HAP-1 (cell line): ENCODE measurements around the gene RPTOR.

ENCODE experiments used
- DNase-seq, 2 experiments: peaks; one replicate each; pipeline ENCODE4 v3.0.0-alpha.2; 2016 to 2020; ENCODE audit warnings: low spot score in 2 of 2
- H3K27me3 ChIP-seq: fragments of 250-450 bp; sonication (Bioruptor Pico); 2 replicates; pipeline ENCODE4 v1.5.1; 2020; ENCODE audit warnings: low read depth, mild to moderate bottlenecking, moderate library complexity
- H3K36me3 ChIP-seq: fragments of 250-450 bp; sonication (Bioruptor Pico); replicated peaks from 2 replicates; pipeline ENCODE4 v1.5.1; 2020; ENCODE audit warnings: mild to moderate bottlenecking
- H3K4me1 ChIP-seq: fragments of 250-450 bp; sonication (Bioruptor Pico); 2 replicates; pipeline ENCODE4 v1.5.1; 2020; ENCODE audit warnings: mild to moderate bottlenecking
- H3K4me3 ChIP-seq: fragments of 250-450 bp; sonication (Bioruptor Pico); 2 replicates; pipeline ENCODE4 v1.5.1; 2020; ENCODE audit warnings: mild to moderate bottlenecking, moderate library complexity
- H3K9me3 ChIP-seq: fragments of 250-450 bp; sonication (Bioruptor Pico); 2 replicates; pipeline ENCODE4 v1.5.1; 2020; ENCODE audit warnings: mild to moderate bottlenecking, moderate library complexity
- in situ Hi-C: fragments of 300-500 bp; cut with MboI; formaldehyde crosslinking; loops from 3 replicates; pipeline ENCODE4 v1.14.3; 2020; ENCODE audit warnings: low sequenced_read_pairs, inconsistent platforms, mixed read lengths

The RPTOR gene

DNA sequence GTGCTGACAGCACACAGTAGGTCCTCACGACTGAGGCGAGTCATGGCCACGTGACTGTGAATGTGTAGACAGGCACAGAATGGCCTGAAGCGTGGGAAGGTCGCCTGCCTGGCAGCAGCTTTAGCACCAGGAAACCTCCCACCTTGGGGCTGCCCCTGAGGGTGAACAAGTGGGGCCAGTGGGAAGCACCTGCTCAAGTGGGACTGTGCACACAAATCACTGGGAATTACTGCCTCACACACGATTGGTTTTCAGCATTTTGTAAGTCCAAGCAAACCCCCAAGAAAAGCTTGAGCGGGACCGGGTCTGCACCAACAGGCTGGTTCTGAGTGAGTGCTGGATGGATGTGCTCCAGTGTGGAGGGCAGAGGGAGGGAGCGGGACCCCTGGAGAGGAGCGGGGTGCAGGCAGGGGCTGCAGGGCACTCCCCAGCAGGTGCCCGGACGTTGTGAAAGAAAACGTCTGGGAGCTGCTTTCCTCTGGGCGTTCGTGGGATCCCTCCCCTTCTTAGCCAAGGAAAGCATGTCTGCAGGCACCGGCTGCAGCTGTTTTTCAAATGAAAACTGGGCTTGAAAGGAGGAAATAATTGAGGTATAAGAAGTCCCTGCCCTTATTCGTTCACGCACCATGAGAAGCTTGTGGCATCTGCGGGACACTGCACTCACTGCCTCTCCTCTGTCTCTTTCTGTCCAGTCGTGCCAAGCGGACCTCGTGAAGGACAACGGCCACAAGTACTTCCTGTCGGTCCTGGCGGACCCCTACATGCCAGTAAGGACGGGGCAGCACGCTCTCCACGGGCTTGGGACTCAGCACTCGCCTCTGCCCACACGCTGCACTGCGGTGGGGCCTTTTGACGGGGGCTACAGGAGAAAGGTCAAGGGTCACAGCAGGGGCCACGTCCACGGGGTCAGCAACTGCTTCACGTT, 335.3 kb downstream of the RPTOR start:
- H3K4me3 ChIP-seq = no peak overlapping the region
- no peaks in the 10 kb centered on the region for H3K4me1 ChIP-seq
- in situ Hi-C loops = no loop called here
- no peaks in the 10 kb centered on the region for H3K9me3 ChIP-seq
- DNase-seq = no peak
- no peaks in the 10 kb centered on the region for H3K27me3 ChIP-seq
- 0 out of 2 replicates have a peak, but pooled peaks cover 8% of the 10 kb centered on the region for H3K36me3 ChIP-seq

DNA sequence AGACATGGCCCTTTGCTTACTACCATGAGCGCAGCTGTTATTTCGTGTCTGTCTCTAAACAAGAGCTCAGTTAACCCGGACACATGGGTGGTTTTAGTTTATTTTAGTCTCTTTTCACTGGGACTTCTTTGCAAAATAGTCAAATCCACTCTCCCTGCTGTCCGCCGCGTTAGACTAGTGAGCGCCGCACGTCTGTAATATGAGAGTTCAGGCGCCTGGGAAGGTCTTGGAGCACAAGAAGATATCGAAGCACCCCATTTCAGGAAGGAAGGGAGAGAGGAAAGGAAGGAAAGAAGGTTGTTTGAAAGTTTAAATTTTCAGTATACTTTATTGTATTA, 336.0 kb downstream of the RPTOR start:
- in situ Hi-C loops = no loop called here
- Histone ChIP-seq H3K4me3 (no peak overlapping the region), H3K9me3 (no peaks in the 10 kb centered on the region), H3K36me3 (0 out of 2 replicates have a peak, but pooled peaks cover 12% of the 10 kb centered on the region), H3K4me1 (no peaks in the 10 kb centered on the region), H3K27me3 (no peaks in the 10 kb centered on the region)
- no peak for DNase-seq

DNA sequence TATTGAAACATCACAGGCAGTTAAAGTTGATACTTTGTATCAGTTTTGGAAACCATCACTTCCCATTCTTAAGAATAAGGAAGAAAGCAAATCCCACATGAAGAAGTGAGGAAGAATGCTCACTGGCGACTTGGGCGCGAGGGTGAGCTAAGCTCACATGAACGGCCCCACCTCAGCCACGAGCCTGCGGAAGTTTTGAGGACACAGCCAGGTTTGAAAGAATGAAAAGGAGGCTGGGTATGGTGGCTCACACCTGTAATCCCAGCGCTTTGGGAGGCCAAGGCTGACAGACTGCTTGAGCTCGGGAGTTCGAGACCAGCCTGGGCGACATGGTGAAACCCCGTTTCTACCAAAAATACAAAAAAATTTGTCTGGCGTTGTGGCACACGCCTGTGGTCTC, 336.7 kb downstream of the RPTOR start:
- no peak for DNase-seq
- Histone ChIP-seq H3K27me3 (no peaks in the 10 kb centered on the region), H3K4me1 (no peaks in the 10 kb centered on the region), H3K36me3 (0 out of 2 replicates have a peak, but pooled peaks cover 12% of the 10 kb centered on the region), H3K4me3 (no peak overlapping the region), H3K9me3 (no peaks in the 10 kb centered on the region)
- in situ Hi-C loops = no loop called here

DNA sequence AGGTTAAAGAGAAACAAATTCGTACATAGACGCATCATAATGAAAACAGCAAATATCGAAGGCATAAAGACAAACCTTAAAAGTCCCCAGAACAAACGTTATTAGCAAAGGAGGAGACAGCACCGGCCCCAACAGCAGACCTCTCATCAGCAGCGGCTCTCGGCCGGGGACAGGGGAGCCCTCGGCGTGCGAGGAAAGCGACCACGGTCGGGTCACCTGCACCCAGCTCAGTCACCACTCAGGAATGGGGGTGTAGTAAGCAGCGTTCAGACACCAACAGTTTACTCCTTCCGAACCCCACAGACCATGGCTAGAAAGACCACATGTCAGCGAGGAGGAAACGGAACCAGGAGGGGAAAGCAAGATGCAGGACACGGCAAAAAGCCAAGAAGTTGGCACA, 337.7 kb downstream of the RPTOR start:
- no peaks in the 10 kb centered on the region for H3K27me3 ChIP-seq
- H3K4me1 ChIP-seq = no peaks in the 10 kb centered on the region
- no peaks in the 10 kb centered on the region for H3K9me3 ChIP-seq
- in situ Hi-C loops = no loop called here
- no peak overlapping the region for H3K4me3 ChIP-seq
- DNase-seq = no peak
- H3K36me3 ChIP-seq = 0 out of 2 replicates have a peak, but pooled peaks cover 12% of the 10 kb centered on the region

DNA sequence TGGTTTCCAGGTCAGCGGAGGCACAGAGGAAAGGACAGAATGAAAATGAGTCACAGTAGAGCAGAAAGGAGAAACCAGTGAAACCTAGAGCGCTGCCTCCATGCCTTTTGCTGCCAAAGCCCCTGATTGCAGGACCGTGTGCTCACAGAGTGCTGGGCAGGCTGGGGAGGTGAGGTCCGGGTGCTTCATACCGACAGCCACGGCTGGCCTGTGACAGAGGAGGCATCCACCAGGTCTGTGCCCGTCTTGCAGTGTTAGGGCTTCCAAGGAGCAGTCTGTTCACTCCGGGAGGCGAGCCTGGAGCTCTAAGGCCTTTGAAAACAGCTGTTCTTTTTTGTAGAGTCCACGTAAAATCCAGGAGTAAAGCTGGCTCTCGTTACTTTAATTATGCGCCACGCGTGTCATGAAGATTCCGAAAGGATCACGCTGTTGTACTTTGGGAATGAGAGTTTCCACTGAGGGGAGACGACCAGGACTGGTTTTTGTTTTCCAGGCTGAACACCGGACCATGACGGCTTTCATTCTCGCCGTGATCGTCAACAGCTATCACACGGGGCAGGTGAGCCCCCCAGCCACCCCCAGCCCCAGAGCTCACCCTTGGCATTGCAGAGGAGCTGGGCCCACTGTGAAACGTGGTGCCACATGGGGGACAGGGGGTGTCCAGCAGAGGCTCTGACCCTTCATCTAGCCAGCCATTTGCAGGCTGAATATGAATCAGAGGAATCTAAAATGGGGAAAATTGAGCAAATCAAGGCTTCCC, 338.5 kb downstream of the RPTOR start:
- no peak for DNase-seq
- H3K4me3 ChIP-seq = no peak overlapping the region
- H3K4me1 ChIP-seq = no peaks in the 10 kb centered on the region
- H3K9me3 ChIP-seq = no peaks in the 10 kb centered on the region
- in situ Hi-C loops = no loop called here
- H3K27me3 ChIP-seq = no peaks in the 10 kb centered on the region
- H3K36me3 ChIP-seq = 0 out of 2 replicates have a peak, but pooled peaks cover 12% of the 10 kb centered on the region

DNA sequence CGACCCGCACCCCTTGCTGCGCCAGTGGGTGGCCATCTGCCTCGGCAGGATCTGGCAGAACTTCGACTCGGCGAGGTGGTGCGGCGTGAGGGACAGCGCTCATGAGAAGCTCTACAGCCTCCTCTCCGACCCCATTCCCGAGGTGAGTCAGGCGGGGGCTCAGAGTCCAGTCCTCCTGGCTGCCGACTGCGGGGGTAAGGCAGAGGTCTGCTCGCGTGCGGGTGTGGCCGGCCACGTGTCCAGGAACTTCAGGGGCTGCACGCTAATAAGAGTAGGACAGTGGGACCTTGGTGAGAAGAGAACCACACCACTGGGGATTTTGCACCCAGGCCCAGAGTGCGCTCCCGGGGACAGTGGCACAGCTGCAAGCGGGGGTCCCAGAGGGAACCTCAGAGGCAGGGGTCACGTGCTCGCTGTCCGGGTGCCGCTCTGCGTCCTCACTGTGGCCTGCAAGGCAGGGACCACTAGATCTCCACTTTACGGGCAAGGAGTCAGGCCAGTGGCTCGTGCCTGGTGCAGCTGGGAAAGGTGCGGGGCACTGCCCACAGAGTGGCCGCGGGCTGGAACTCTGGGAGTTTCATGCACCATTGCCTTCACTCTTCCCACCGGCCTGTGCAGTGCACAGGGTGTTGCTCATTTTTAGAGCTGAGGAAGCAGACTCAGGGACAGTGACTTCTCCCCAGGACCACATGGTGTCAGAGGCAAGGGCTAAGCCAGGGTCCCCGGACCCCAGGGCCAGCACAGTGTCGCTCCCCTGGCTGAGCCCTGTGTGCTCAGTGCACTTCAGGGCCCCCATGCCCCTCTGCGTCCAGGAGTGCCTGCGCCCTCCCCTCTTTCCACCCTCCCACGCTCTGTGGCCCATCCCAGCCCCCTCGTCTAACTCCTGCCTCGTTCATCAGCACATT, 339.4 kb downstream of the RPTOR start:
- no peaks in the 10 kb centered on the region for H3K4me1 ChIP-seq
- no peaks in the 10 kb centered on the region for H3K9me3 ChIP-seq
- in situ Hi-C loops = no loop called here
- H3K36me3 ChIP-seq = 0 out of 2 replicates have a peak, but pooled peaks cover 12% of the 10 kb centered on the region
- H3K27me3 ChIP-seq = no peaks in the 10 kb centered on the region
- no peak for DNase-seq
- H3K4me3 ChIP-seq = no peak overlapping the region

DNA sequence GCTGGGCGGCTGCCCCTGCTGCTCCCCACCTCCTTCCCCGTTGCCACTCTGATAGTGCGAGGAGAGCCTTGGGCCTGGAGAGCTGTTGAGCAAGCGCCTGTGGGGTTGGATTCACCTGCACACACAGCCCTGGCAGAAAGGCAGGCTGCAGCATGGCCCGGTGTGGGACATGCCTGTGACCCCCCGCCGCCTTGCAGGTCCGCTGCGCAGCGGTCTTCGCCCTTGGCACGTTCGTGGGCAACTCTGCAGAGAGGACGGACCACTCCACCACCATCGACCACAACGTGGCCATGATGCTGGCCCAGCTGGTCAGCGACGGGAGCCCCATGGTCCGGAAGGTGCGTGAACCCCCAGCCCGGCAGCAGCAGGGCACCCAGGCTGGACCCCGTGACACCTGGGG, 340.2 kb downstream of the RPTOR start:
- Histone ChIP-seq H3K27me3 (no peaks in the 10 kb centered on the region), H3K36me3 (0 out of 2 replicates have a peak, but pooled peaks cover 12% of the 10 kb centered on the region), H3K4me1 (no peaks in the 10 kb centered on the region), H3K4me3 (no peak overlapping the region), H3K9me3 (no peaks in the 10 kb centered on the region)
- no peak for DNase-seq
- in situ Hi-C loops = no loop called here

DNA sequence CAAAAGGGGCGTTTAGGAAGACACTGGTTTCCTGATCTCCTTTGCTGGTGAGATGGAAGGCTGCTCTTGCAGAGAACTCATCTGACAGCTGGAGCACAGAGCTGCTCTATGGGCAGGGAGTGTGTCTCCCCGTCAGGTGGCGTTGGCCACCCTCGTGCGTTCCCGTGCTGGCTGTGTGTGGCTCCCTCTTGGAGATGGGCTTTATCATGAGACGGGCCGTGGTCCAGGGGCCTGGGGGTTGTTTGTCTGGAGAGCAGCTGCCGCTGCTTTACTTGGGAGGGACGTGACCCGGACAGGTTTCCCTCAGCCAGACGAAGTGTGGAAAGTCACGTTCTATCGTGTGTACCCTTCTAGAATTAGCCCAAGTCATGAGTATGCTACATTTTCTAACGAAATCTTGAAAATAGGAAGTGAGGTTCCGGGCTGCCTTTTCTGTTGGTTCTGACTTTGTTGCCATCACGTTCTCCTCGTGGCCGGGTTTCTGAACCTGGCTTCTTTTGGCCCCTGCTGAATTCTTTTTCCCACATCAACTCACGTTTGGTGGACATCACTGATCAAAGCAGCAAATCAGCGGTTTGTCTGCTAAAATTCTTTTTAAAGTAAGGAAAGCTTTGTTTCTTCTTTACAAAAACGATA, 341.4 kb downstream of the RPTOR start:
- in situ Hi-C loops = no loop called here
- no peaks in the 10 kb centered on the region for H3K4me1 ChIP-seq
- no peak overlapping the region for H3K4me3 ChIP-seq
- 0 out of 2 replicates have a peak, but pooled peaks cover 12% of the 10 kb centered on the region for H3K36me3 ChIP-seq
- no peaks in the 10 kb centered on the region for H3K27me3 ChIP-seq
- no peak for DNase-seq
- no peaks in the 10 kb centered on the region for H3K9me3 ChIP-seq

DNA sequence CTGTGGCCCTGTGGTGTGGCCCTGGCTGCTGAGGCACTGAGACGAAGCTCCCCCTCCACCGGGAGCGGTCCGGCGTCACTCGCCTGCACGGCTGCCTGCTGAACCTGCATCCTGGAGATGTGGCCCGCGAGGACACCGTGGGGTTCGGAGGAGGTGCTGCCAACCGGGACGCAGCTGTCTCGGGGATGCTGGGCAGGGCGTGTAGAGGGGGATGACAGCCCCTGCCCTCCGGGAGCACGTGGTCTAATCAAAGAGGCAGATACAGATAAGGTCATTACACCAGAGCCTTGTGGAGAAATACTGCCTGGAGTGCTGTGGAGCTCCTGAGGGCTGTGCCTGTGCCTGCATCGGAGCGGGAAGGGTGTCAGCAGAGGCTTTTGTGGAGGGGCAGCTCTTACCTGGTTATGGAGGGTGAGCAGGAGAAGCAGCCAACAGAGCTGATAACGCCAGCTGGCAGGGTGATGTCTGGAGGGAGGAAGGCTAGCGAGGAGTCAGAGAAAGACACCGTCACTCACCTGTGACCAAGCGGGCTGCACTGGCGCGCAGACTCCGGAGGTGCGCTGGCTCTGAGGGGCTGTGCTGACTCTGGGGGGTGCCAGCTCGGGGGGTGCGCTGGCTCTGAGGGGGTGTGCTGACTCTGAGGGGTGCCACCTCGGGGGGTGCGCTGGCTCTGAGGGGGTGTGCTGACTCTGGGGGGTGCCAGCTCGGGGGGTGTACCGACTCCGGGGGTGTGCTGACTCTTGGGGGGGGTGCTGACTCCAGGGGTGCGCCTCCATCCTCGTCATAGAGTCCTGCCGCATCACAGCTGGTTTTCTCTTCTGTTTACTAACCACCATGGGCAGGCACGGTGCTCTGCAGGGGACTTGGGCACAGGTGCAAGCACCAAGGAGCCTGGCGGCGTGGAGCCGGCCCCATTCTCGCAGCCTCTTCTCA, 342.3 kb downstream of the RPTOR start:
- DNase-seq = no peak
- Histone ChIP-seq H3K27me3 (no peaks in the 10 kb centered on the region), H3K4me3 (no peak overlapping the region), H3K36me3 (0 out of 2 replicates have a peak, but pooled peaks cover 16% of the 10 kb centered on the region), H3K9me3 (no peaks in the 10 kb centered on the region), H3K4me1 (no peaks in the 10 kb centered on the region)
- in situ Hi-C loops = no loop called here

DNA sequence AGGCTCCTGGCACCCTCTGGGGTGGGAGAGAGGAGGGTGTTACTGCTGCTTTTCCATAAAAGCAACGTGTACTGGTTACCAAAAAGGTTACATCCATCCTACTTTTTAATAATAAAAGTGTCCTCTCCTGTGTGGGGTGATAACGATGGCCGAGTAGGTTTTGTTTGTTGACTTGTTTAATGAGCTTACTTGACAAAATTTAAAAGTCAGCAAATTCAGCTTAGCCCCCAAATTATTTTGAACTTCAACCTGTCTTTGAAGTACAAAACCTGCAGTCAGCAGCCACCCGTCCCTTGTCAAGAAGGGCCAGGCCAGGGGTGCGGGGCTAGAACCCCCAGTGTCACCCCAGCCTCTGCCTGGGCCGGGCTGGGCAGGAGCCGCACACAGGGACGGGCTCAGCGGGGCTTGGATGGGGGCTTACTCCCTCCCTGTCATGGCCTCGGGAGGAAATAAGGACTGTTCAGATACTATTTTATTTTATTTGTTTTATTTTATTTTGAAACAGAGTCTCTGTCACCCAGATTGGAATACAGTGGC, 343.1 kb downstream of the RPTOR start:
- no peaks in the 10 kb centered on the region for H3K9me3 ChIP-seq
- no peaks in the 10 kb centered on the region for H3K4me1 ChIP-seq
- H3K36me3 ChIP-seq = peaks cover 16% of the 10 kb centered on the region; the same call in 1 of the 2 replicates
- no peak overlapping the region for H3K4me3 ChIP-seq
- no peak for DNase-seq
- no peaks in the 10 kb centered on the region for H3K27me3 ChIP-seq
- in situ Hi-C loops = no loop called here

DNA sequence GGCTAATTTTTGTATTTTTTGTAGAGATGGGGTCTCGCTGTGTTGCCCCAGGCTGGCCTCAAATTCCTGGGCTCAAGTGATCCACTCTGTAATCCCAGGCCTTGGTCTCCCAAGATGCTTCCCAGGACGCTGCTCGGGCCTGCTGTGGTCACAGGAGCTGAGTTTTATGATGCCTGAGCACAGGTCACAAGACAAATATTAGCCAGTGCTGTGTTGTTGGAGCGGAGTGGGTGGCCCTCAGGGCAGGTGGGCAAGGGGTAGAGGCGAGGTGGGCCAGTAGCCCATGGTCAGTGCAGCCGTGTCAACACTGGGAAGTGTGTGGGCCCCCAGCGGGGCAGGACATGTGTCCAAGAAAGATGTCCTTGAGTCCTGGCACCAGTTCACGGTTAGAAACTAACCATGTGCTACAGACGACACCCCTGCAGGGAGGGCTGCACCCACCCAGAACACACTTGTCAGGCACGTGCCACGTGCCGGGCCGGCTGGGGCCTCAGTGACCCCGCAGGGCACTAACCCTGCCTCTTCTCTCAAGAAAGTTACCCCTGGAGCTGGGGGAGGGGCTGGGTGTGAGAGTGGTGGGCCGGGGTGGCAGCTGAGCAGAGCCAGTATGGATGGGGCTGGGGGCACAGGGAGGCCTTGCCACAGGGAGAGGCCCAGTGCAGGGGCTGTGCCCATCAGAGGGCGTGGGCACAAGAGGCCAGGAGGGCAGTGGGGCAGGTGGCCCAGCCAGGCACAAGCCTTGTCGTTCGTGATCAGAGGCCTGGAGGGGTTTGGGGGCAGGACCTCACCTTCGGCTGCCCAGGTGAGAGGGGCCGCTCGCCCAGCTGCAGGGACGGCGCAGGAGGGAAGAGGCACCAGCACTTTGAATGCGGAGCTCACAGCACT, 343.9 kb downstream of the RPTOR start:
- H3K36me3 ChIP-seq = peaks cover 15% of the 10 kb centered on the region
- no peak overlapping the region for H3K4me3 ChIP-seq
- no peak for DNase-seq
- H3K27me3 ChIP-seq = no peaks in the 10 kb centered on the region
- no peaks in the 10 kb centered on the region for H3K9me3 ChIP-seq
- in situ Hi-C loops = no loop called here
- H3K4me1 ChIP-seq = no peaks in the 10 kb centered on the region
